Measurements from ENCODE around the gene MTG2.

DNA sequence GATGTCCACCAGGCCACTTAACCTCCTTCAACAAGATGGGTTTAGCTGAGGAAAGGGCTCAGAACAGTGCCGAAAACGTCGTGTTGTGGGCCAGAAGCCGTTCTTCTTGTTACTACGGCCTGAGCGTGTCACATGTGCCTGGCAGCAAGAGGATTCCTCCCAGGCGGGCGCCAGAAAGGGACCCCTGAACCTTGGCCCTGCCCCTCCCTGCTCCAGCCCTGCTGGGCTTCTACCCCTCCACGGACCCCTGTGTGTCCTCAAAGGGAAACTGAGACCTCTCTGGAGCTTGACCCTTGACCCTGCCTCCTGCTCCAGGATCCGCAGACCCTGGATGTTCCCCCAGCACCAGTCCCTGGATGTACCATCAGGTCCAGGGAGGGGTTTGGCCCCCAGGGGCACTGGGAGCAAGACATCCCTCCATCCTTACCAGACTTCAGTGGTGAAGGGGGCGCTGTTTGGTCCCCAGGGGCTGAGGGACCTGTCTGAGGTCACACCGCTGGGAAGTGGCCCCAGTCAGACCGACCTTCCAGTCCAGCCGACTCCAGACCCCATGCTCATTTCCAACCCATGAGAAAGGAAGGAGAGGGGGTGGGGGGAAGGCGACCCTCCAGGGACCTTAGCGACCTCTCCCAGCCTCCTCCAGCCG lies 27.1 kb downstream of the MTG2 start:
- TF ChIP-seq, protein P1, sequence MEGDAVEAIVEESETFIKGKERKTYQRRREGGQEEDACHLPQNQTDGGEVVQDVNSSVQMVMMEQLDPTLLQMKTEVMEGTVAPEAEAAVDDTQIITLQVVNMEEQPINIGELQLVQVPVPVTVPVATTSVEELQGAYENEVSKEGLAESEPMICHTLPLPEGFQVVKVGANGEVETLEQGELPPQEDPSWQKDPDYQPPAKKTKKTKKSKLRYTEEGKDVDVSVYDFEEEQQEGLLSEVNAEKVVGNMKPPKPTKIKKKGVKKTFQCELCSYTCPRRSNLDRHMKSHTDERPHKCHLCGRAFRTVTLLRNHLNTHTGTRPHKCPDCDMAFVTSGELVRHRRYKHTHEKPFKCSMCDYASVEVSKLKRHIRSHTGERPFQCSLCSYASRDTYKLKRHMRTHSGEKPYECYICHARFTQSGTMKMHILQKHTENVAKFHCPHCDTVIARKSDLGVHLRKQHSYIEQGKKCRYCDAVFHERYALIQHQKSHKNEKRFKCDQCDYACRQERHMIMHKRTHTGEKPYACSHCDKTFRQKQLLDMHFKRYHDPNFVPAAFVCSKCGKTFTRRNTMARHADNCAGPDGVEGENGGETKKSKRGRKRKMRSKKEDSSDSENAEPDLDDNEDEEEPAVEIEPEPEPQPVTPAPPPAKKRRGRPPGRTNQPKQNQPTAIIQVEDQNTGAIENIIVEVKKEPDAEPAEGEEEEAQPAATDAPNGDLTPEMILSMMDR (IDR thresholded peaks at IDR 0.05): no peak
- no peak for TF ChIP-seq POLR2A (IDR thresholded peaks at IDR 0.05)
